Osteoblast (primary cell): ENCODE results near the gene OOSP1. TPM values are rescaled to one million over a fixed set of nuclear protein-coding genes. Genes with fewer than 3 reads are reported as not detected.

Experiments
- DNase-seq: peaks from one replicate; pipeline ENCODE4 v3.0.0; 2011; ENCODE audit warnings: low spot score, mixed read lengths; ENCODE audit not compliant: insufficient read length; ENCODE audit errors: missing footprints
- H2AFZ ChIP-seq: 2 replicates; pipeline ENCODE4 v1.6.0; 2011; ENCODE audit warnings: mild to moderate bottlenecking, low read length
- H3K27ac ChIP-seq: 2 replicates; pipeline ENCODE4 v1.5.1; 2011; ENCODE audit warnings: mild to moderate bottlenecking, low read depth, low read length, moderate library complexity
- H3K27me3 ChIP-seq: 2 replicates; pipeline ENCODE4 v1.6.0; 2012; ENCODE audit warnings: mild to moderate bottlenecking, control low read depth, inconsistent platforms, low read length, moderate library complexity; ENCODE audit not compliant: insufficient read depth
- H3K36me3 ChIP-seq: 2 replicates; pipeline ENCODE4 v1.5.1; 2011; ENCODE audit warnings: mild to moderate bottlenecking, low read length, control low read depth, moderate library complexity; ENCODE audit not compliant: insufficient read depth
- H3K4me1 ChIP-seq: 2 replicates; pipeline ENCODE4 v1.5.1; 2011; ENCODE audit warnings: mild to moderate bottlenecking, low read length, control low read depth, moderate library complexity; ENCODE audit not compliant: insufficient read depth
- H3K4me2 ChIP-seq: 2 replicates; pipeline ENCODE4 v1.6.0; 2011; ENCODE audit warnings: mild to moderate bottlenecking, low read length; ENCODE audit not compliant: insufficient read depth
- H3K4me3 ChIP-seq: fragments of 200-600 bp; sonication (generic); 3 replicates; pipeline ENCODE4 v1.5.1; 2012; ENCODE audit warnings: mild to moderate bottlenecking, low read length, inconsistent platforms; ENCODE audit not compliant: insufficient read depth
- H3K79me2 ChIP-seq: 2 replicates; pipeline ENCODE4 v1.6.0; 2012; ENCODE audit warnings: mild to moderate bottlenecking, low read length, control low read depth, inconsistent platforms; ENCODE audit not compliant: insufficient read depth
- H3K9me3 ChIP-seq: 2 replicates; pipeline ENCODE4 v1.5.1; 2011; ENCODE audit warnings: low read depth, low read length, control low read depth
- H4K20me1 ChIP-seq: 2 replicates; pipeline ENCODE4 v1.6.0; 2012; ENCODE audit warnings: mild to moderate bottlenecking, low read length, control low read depth; ENCODE audit not compliant: insufficient read depth
- total RNA-seq: library from RNA; depleted of rRNA; stranded (reverse); fragments of >200 nt; gene quantifications from 2 replicates; pipeline ENCODE4 v1.2.3, GENCODE V29; 2012
- TF ChIP-seq, protein P1 (sequence below): IDR thresholded peaks from 2 replicates; pipeline ENCODE4 v1.5.1; 2011; ENCODE audit warnings: mild to moderate bottlenecking, low read depth, low read length, moderate library complexity; ENCODE audit errors: extremely low read depth

Gene OOSP1
- total RNA-seq, 1 donor = not detected

GRCh38 chr11:59938718-59939117, 486 bp downstream of the OOSP1 start:
- Histone ChIP-seq H3K4me2 (no peak overlapping the region), H3K27ac (no peak overlapping the region), H3K27me3 (no peaks in the 10 kb centered on the region), H3K36me3 (no peaks in the 10 kb centered on the region), H3K4me3 (no peak overlapping the region), H4K20me1 (no peaks in the 10 kb centered on the region), H3K4me1 (no peaks in the 10 kb centered on the region), H3K9me3 (no peaks in the 10 kb centered on the region), H3K79me2 (no peaks in the 10 kb centered on the region), H2AFZ (no peak overlapping the region)
- DNase-seq = no peak
- TF ChIP-seq, protein P1, sequence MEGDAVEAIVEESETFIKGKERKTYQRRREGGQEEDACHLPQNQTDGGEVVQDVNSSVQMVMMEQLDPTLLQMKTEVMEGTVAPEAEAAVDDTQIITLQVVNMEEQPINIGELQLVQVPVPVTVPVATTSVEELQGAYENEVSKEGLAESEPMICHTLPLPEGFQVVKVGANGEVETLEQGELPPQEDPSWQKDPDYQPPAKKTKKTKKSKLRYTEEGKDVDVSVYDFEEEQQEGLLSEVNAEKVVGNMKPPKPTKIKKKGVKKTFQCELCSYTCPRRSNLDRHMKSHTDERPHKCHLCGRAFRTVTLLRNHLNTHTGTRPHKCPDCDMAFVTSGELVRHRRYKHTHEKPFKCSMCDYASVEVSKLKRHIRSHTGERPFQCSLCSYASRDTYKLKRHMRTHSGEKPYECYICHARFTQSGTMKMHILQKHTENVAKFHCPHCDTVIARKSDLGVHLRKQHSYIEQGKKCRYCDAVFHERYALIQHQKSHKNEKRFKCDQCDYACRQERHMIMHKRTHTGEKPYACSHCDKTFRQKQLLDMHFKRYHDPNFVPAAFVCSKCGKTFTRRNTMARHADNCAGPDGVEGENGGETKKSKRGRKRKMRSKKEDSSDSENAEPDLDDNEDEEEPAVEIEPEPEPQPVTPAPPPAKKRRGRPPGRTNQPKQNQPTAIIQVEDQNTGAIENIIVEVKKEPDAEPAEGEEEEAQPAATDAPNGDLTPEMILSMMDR = no peak

GRCh38 chr11:59939482-59939881, 1.2 kb downstream of the OOSP1 start:
- Histone ChIP-seq H3K36me3 (no peaks in the 10 kb centered on the region), H3K79me2 (no peaks in the 10 kb centered on the region), H3K4me1 (no peaks in the 10 kb centered on the region), H4K20me1 (no peaks in the 10 kb centered on the region), H3K4me2 (no peak overlapping the region), H3K27ac (no peak overlapping the region), H3K27me3 (no peaks in the 10 kb centered on the region), H2AFZ (no peak overlapping the region), H3K4me3 (no peak overlapping the region), H3K9me3 (no peaks in the 10 kb centered on the region)
- TF ChIP-seq, protein P1 = no peak
- DNase-seq = no peak

- no peak overlapping the region for H3K4me2 ChIP-seq
- no peaks in the 10 kb centered on the region for H3K9me3 ChIP-seq
- no peak overlapping the region for H3K27ac ChIP-seq
- no peaks in the 10 kb centered on the region for H3K36me3 ChIP-seq
- no peaks in the 10 kb centered on the region for H3K4me1 ChIP-seq
- no peak for DNase-seq
- H2AFZ ChIP-seq = no peak overlapping the region
- no peak overlapping the region for H3K4me3 ChIP-seq
- no peaks in the 10 kb centered on the region for H3K27me3 ChIP-seq
- no peaks in the 10 kb centered on the region for H4K20me1 ChIP-seq
- no peaks in the 10 kb centered on the region for H3K79me2 ChIP-seq
- TF ChIP-seq, protein P1 = no peak
Observed at GRCh38 chr11:59941091-59941490, 2.9 kb downstream of the OOSP1 start.

- Histone ChIP-seq H3K4me3 (no peak overlapping the region), H3K9me3 (no peaks in the 10 kb centered on the region), H3K79me2 (no peaks in the 10 kb centered on the region), H3K27ac (no peak overlapping the region), H3K4me1 (no peaks in the 10 kb centered on the region), H4K20me1 (no peaks in the 10 kb centered on the region), H2AFZ (no peak overlapping the region), H3K4me2 (no peak overlapping the region), H3K36me3 (no peaks in the 10 kb centered on the region), H3K27me3 (no peaks in the 10 kb centered on the region)
- TF ChIP-seq, protein P1 = no peak
- no peak for DNase-seq
Observed at GRCh38 chr11:59943997-59944714, 5.9 kb downstream of the OOSP1 start.
